Neuronal stem cell (in vitro differentiated cells): Measurements from ENCODE around the gene SYT1.

Experiments
- DNase-seq: peaks from one replicate; pipeline ENCODE4 v3.0.0-alpha.2; 2013; ENCODE audit warnings: low spot score
- H2AFZ ChIP-seq: one replicate; pipeline ENCODE4 v1.6.1; 2013; ENCODE audit warnings: mild to moderate bottlenecking, low read length, inconsistent platforms
- H2AK5ac ChIP-seq: 2 replicates; pipeline ENCODE4 v1.6.1; 2013; ENCODE audit warnings: low read depth, mild to moderate bottlenecking, inconsistent platforms, low read length, moderate library complexity, mixed read lengths
- H2BK120ac ChIP-seq: 2 replicates; pipeline ENCODE4 v1.6.1; 2013; ENCODE audit warnings: low read depth, mild to moderate bottlenecking, inconsistent platforms, low read length, moderate library complexity, mixed read lengths
- H2BK12ac ChIP-seq: one replicate; pipeline ENCODE4 v1.6.1; 2013; ENCODE audit warnings: low read length, inconsistent platforms
- H2BK15ac ChIP-seq: 2 replicates; pipeline ENCODE4 v1.6.1; 2013; ENCODE audit warnings: mild to moderate bottlenecking, low read length, inconsistent platforms, mixed read lengths
- H2BK5ac ChIP-seq: one replicate; pipeline ENCODE4 v1.6.1; 2013; ENCODE audit warnings: inconsistent platforms, mild to moderate bottlenecking, low read length, moderate library complexity
- H3K14ac ChIP-seq: one replicate; pipeline ENCODE4 v1.6.1; 2013; ENCODE audit warnings: low read length, inconsistent platforms
- H3K18ac ChIP-seq: 2 replicates; pipeline ENCODE4 v1.6.1; 2013; ENCODE audit warnings: low read length, inconsistent platforms
- H3K23ac ChIP-seq: 2 replicates; pipeline ENCODE4 v1.6.1; 2013; ENCODE audit warnings: low read depth, mild to moderate bottlenecking, mixed read lengths, low read length, inconsistent platforms; ENCODE audit not compliant: poor library complexity
- H3K27ac ChIP-seq: replicated peaks from 3 replicates; pipeline ENCODE4 v1.5.1; 2013; ENCODE audit warnings: low read length, inconsistent platforms
- H3K27me3 ChIP-seq, 3 experiments: 2 replicates each; pipeline ENCODE4 v1.6.1; 2013; ENCODE audit warnings: low read length in 3 of 3, mild to moderate bottlenecking in 2 of 3, inconsistent platforms in 1 of 3, low read depth in 1 of 3, mixed read lengths in 1 of 3, moderate library complexity in 1 of 3; ENCODE audit not compliant: control insufficient read depth in 3 of 3, insufficient read depth in 3 of 3
- H3K36me3 ChIP-seq, 2 donors: replicated peaks in 1 of 2; 2 replicates each; pipeline ENCODE4 v1.6.1; 2013; ENCODE audit warnings: low read length in 2 of 2; ENCODE audit not compliant: control insufficient read depth in 2 of 2, insufficient read depth in 2 of 2
- H3K4ac ChIP-seq: 2 replicates; pipeline ENCODE4 v1.6.1; 2013; ENCODE audit warnings: inconsistent platforms, mild to moderate bottlenecking, low read length, moderate library complexity
- H3K4me1 ChIP-seq, 2 donors: 1 replicate in 1 of 2; 2 replicates in 1 of 2; pipeline ENCODE4 v1.6.1; 2013; ENCODE audit warnings: low read length in 2 of 2, low read depth in 1 of 2; ENCODE audit not compliant: control insufficient read depth in 2 of 2, insufficient read depth in 1 of 2
- H3K4me2 ChIP-seq: one replicate; pipeline ENCODE4 v1.6.1; 2013; ENCODE audit warnings: mild to moderate bottlenecking, low read length, inconsistent platforms; ENCODE audit not compliant: insufficient read depth, poor library complexity, severe bottlenecking
- H3K4me3 ChIP-seq, 2 donors: 2 replicates each; pipeline ENCODE4 v1.5.1; 2013; ENCODE audit warnings: low read length in 2 of 2, mild to moderate bottlenecking in 2 of 2, inconsistent platforms in 1 of 2, moderate library complexity in 1 of 2
- H3K79me1 ChIP-seq: one replicate; pipeline ENCODE4 v1.6.1; 2013; ENCODE audit warnings: low read depth, mild to moderate bottlenecking, inconsistent platforms, low read length, moderate library complexity
- H3K9ac ChIP-seq: one replicate; pipeline ENCODE4 v1.6.1; 2013; ENCODE audit warnings: mild to moderate bottlenecking, low read depth, low read length, inconsistent platforms; ENCODE audit not compliant: poor library complexity
- H3K9me3 ChIP-seq, 2 donors: replicated peaks in 1 of 2; 2 replicates each; pipeline versions ENCODE3 to v1.6.1; 2013; ENCODE audit warnings: low read length in 2 of 2, mild to moderate bottlenecking in 2 of 2, inconsistent platforms in 1 of 2, low read depth in 1 of 2, mixed read lengths in 1 of 2, moderate library complexity in 1 of 2; ENCODE audit not compliant: control insufficient read depth in 2 of 2, insufficient read depth in 1 of 2
- H4K8ac ChIP-seq: one replicate; pipeline ENCODE4 v1.6.1; 2013; ENCODE audit warnings: low read depth, mild to moderate bottlenecking, inconsistent platforms, low read length, moderate library complexity
- H4K91ac ChIP-seq: one replicate; pipeline ENCODE4 v1.6.1; 2013; ENCODE audit warnings: low read length, low read depth, mild to moderate bottlenecking, inconsistent platforms; ENCODE audit not compliant: poor library complexity
- WGBS, 2 donors: extraction: QIAGEN DNeasy Blood & Tissue Kit; methylation state at CpG; one replicate each; pipeline ENCODE4 v1.1.7; 2013; ENCODE audit warnings: missing lambda C conversion rate in 2 of 2, mixed read lengths in 1 of 2; ENCODE audit not compliant: insufficient read length in 2 of 2, insufficient replicate concordance in 1 of 2; ENCODE audit errors: extremely low coverage in 2 of 2; 5-methylcytosine and 5-hydroxymethylcytosine counted together

SYT1 gene

GRCh38 chr12:79331870-79332269 lies 467.3 kb downstream of the SYT1 start:
- Histone ChIP-seq H3K9me3 (no peaks in the 10 kb centered on the region), H2BK12ac (no peak overlapping the region), H3K36me3 (no peaks in the 10 kb centered on the region), H2AK5ac (no peak overlapping the region), H3K4me2 (no peak overlapping the region), H3K9ac (no peak overlapping the region), H3K4ac (no peak overlapping the region), H3K27ac (no peak overlapping the region), H3K18ac (no peak overlapping the region), H2BK120ac (no peak overlapping the region), H4K8ac (no peak overlapping the region), H3K79me1 (no peaks in the 10 kb centered on the region), H2AFZ (no peak overlapping the region), H3K4me1 (no peaks in the 10 kb centered on the region), H3K4me3 (no peak overlapping the region), H4K91ac (no peak overlapping the region), H2BK5ac (no peak overlapping the region), H2BK15ac (no peak overlapping the region), H3K23ac (no peak overlapping the region), H3K27me3 (no peaks in the 10 kb centered on the region), H3K14ac (no peak overlapping the region)
- DNase-seq, result no peak
- no CpG with 5 or more reads among the region's 1 CpG for WGBS, 2 donors

GRCh38 chr12:79333144-79333543 lies 468.6 kb downstream of the SYT1 start:
- Histone ChIP-seq H3K18ac (no peak overlapping the region), H3K4ac (no peak overlapping the region), H3K4me1 (no peaks in the 10 kb centered on the region), H3K27me3 (no peaks in the 10 kb centered on the region), H3K27ac (no peak overlapping the region), H2BK12ac (no peak overlapping the region), H3K9ac (no peak overlapping the region), H2AFZ (no peak overlapping the region), H4K91ac (no peak overlapping the region), H3K23ac (no peak overlapping the region), H3K36me3 (no peaks in the 10 kb centered on the region), H3K4me2 (no peak overlapping the region), H3K79me1 (no peaks in the 10 kb centered on the region), H3K9me3 (no peaks in the 10 kb centered on the region), H2AK5ac (no peak overlapping the region), H2BK120ac (no peak overlapping the region), H3K14ac (no peak overlapping the region), H2BK15ac (no peak overlapping the region), H2BK5ac (no peak overlapping the region), H4K8ac (no peak overlapping the region), H3K4me3 (no peak overlapping the region)
- WGBS, 2 donors, result no CpG with 5 or more reads among the region's 3 CpGs
- DNase-seq, result no peak

GRCh38 chr12:79337662-79338290 lies 473.2 kb downstream of the SYT1 start:
- no peak overlapping the region for H3K27ac ChIP-seq
- no peak overlapping the region for H3K4ac ChIP-seq
- H2BK12ac ChIP-seq, result no peak overlapping the region
- H3K4me1 ChIP-seq, result no peaks in the 10 kb centered on the region
- no peak overlapping the region for H2AK5ac ChIP-seq
- H3K9ac ChIP-seq, result no peak overlapping the region
- no peak for DNase-seq
- no peak overlapping the region for H2AFZ ChIP-seq
- no peaks in the 10 kb centered on the region for H3K36me3 ChIP-seq
- no peak overlapping the region for H3K14ac ChIP-seq
- no peak overlapping the region for H3K4me2 ChIP-seq
- no peak overlapping the region for H3K18ac ChIP-seq
- no peak overlapping the region for H2BK5ac ChIP-seq
- H4K8ac ChIP-seq, result no peak overlapping the region
- no peak overlapping the region for H3K4me3 ChIP-seq
- H2BK120ac ChIP-seq, result no peak overlapping the region
- no peak overlapping the region for H3K23ac ChIP-seq
- no peak overlapping the region for H4K91ac ChIP-seq
- no peaks in the 10 kb centered on the region for H3K27me3 ChIP-seq
- H2BK15ac ChIP-seq, result no peak overlapping the region
- H3K79me1 ChIP-seq, result no peaks in the 10 kb centered on the region
- WGBS, 2 donors, result no CpG with 5 or more reads among the region's 5 CpGs
- no peaks in the 10 kb centered on the region for H3K9me3 ChIP-seq

- Histone ChIP-seq H3K27ac (no peak overlapping the region), H2BK120ac (no peak overlapping the region), H3K9me3 (no peaks in the 10 kb centered on the region), H3K4me2 (no peak overlapping the region), H2AK5ac (no peak overlapping the region), H2AFZ (no peak overlapping the region), H3K14ac (no peak overlapping the region), H3K4ac (no peak overlapping the region), H4K8ac (no peak overlapping the region), H3K23ac (no peak overlapping the region), H4K91ac (no peak overlapping the region), H3K9ac (no peak overlapping the region), H3K27me3 (no peaks in the 10 kb centered on the region), H2BK15ac (no peak overlapping the region), H3K18ac (no peak overlapping the region), H3K79me1 (no peaks in the 10 kb centered on the region), H2BK12ac (no peak overlapping the region), H3K36me3 (no peaks in the 10 kb centered on the region), H2BK5ac (no peak overlapping the region), H3K4me1 (no peaks in the 10 kb centered on the region), H3K4me3 (no peak overlapping the region)
- no CpG with 5 or more reads among the region's 5 CpGs for WGBS, 2 donors
- DNase-seq, result peak; percentile 15
Measured at GRCh38 chr12:79344855-79345847, 480.6 kb downstream of the SYT1 start.
